Measurements from ENCODE around the gene COX6B2. TPM values are rescaled to one million over a fixed set of nuclear protein-coding genes. Genes with fewer than 3 reads are reported as not detected.
A peak's percentile ranks its signal among the peaks of the same experiment; 100 is the strongest.

COX6B2 gene
- total RNA-seq, 4 donors from 2014 or later = 0.14 to 4.6 TPM; not detected in 2

GRCh38 chr19:55384920-55385723 is 30.6 kb upstream of the COX6B2 start:
- TF ChIP-seq CTCF (IDR thresholded peaks at IDR 0.05) (peak in 1 of 4 experiments; percentile 6), POLR2A (IDR thresholded peaks at IDR 0.05) (no peak)
- Histone ChIP-seq H3K27ac (peak overlapping the region; percentile 89 to 97), H3K4me3 (peak overlapping the region; percentile 70 to 86), H3K4me1 (peaks cover 17 to 30% of the 10 kb centered on the region in 2 donors), H3K9me3 (no peaks in the 10 kb centered on the region), H3K27me3 (no peaks in the 10 kb centered on the region), H3K36me3 (no peaks in the 10 kb centered on the region)
- DNase-seq = peak; percentile 97 to 98
- intact Hi-C loops (cut with DNase I; ENCODE audit: low total_unique reads) = loop anchor here (5.0 kb wide), 1 partner anchor 83 kb away; no protein-coding TSS in a partner anchor

GRCh38 chr19:55384131-55384919 is 29.8 kb upstream of the COX6B2 start, which contains the start of gene TMEM238:
Gene TMEM238 (minus strand): TSS chr19:55384292. CDS start chr19:55384259, 33 bp downstream.
- Histone ChIP-seq H3K9me3 (no peaks in the 10 kb centered on the region), H3K36me3 (no peaks in the 10 kb centered on the region), H3K27ac (peak within 1 kb of the TSS; percentile 89 to 97), H3K4me3 (peak within 1 kb of the TSS; percentile 70 to 86), H3K4me1 (peaks cover 17 to 30% of the 10 kb centered on the region in 2 donors), H3K27me3 (no peaks in the 10 kb centered on the region)
- DNase-seq = peak; percentile 37 to 46
- TF ChIP-seq POLR2A (IDR thresholded peaks at IDR 0.05) = no peak
- TF ChIP-seq CTCF (IDR thresholded peaks at IDR 0.05) = no peak
- intact Hi-C loops (cut with DNase I; ENCODE audit: low total_unique reads) = loop anchor here (5.0 kb wide), 1 partner anchor 82 kb away; no protein-coding TSS in a partner anchor

- H3K36me3 ChIP-seq = no peaks in the 10 kb centered on the region
- H3K4me3 ChIP-seq = peak overlapping the region; percentile 6 to 43
- peak overlapping the region; percentile 89 to 97 for H3K27ac ChIP-seq
- no peaks in the 10 kb centered on the region for H3K9me3 ChIP-seq
- intact Hi-C loops (cut with DNase I; ENCODE audit: low total_unique reads) = loop anchor here (5.0 kb wide), 1 partner anchor 81 kb away; no protein-coding TSS in a partner anchor
- H3K4me1 ChIP-seq = peaks cover 17 to 27% of the 10 kb centered on the region in 2 donors
- no peaks in the 10 kb centered on the region for H3K27me3 ChIP-seq
- DNase-seq = peak; percentile 47 to 55
- TF ChIP-seq CTCF (IDR thresholded peaks at IDR 0.05) (peak in 3 of 4 experiments; percentile 38 to 55 (median 48)), POLR2A (IDR thresholded peaks at IDR 0.05) (peak in 1 of 2 donors; percentile 36)
These were observed 29.0 kb upstream of the COX6B2 start for GRCh38 chr19:55383279-55384130.

- DNase-seq = no peak
- Histone ChIP-seq H3K4me1 (peaks cover 15 to 19% of the 10 kb centered on the region in 2 donors), H3K27me3 (no peaks in the 10 kb centered on the region), H3K9me3 (no peaks in the 10 kb centered on the region), H3K27ac (no peak overlapping the region), H3K36me3 (no peaks in the 10 kb centered on the region), H3K4me3 (no peak overlapping the region)
- no peak for TF ChIP-seq CTCF (IDR thresholded peaks at IDR 0.05)
- no peak for TF ChIP-seq POLR2A (IDR thresholded peaks at IDR 0.05)
- intact Hi-C loops (cut with DNase I; ENCODE audit: low total_unique reads) = loop anchor here (5.0 kb wide), 1 partner anchor 80 kb away; no protein-coding TSS in a partner anchor
These were observed 28.1 kb upstream of the COX6B2 start for GRCh38 chr19:55382522-55383054.

All from uterus (tissue), 4 donors.